Gastroesophageal sphincter (tissue), 3 donors: ENCODE measurements around the gene ATMIN.

Source experiments
- CTCF ChIP-seq, 4 experiments: fragments of 200-600 bp in 2 of 4; fragments of 450-650 bp in 2 of 4; sonication (generic) in 1 of 4; IDR thresholded peaks; one replicate each; pipeline ENCODE4 v1.5.1; 2017 to 2019; ENCODE audit warnings: antibody characterized with exemption in 4 of 4, mild to moderate bottlenecking in 2 of 4, moderate library complexity in 2 of 4
- EP300 ChIP-seq: sonication (generic); formaldehyde crosslinking; IDR thresholded peaks from one replicate; pipeline ENCODE4 v1.6.1; 2017; ENCODE audit warnings: antibody characterized with exemption, mild to moderate bottlenecking
- POLR2A ChIP-seq, 2 donors: fragments of 450-650 bp; IDR thresholded peaks; one replicate each; pipeline ENCODE4 v1.6.1; 2017; ENCODE audit warnings: antibody characterized with exemption in 2 of 2, mild to moderate bottlenecking in 2 of 2, moderate library complexity in 1 of 2
- POLR2AphosphoS5 ChIP-seq: sonication (generic); formaldehyde crosslinking; IDR thresholded peaks from one replicate; pipeline ENCODE4 v1.6.1; 2017; ENCODE audit warnings: antibody characterized with exemption

DNA sequence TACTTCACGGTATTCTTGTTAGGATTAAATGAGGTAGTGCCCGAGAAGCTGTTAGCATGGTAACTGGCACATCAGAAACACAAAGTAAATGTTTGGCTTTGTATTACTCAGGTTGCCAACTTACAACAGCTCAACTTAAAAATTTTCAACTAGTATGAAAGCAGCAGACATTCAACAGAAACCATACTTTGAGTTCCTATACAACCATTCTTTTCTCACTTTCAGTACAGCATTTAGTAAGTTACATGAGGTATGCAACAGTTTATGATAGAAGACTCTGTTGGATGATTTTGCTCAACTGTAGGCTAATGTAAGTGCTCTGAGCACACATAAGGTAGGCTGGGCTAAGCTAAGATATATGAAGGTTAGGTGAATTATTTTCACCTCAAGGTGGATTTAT, 21.0 kb upstream of the ATMIN start:
- TF ChIP-seq CTCF (IDR thresholded peaks at IDR 0.05): no peak
- TF ChIP-seq POLR2AphosphoS5: no peak
- TF ChIP-seq POLR2A (IDR thresholded peaks at IDR 0.05): no peak
- TF ChIP-seq EP300: no peak
